ENCODE results near the gene CXCL8. TPM values are rescaled to one million over a fixed set of nuclear protein-coding genes. Genes with fewer than 3 reads are reported as not detected.

CXCL8 gene
- total RNA-seq, 1 donor from 2014 or later, result 0.27 TPM

- Mint-ChIP-seq H3K4me3 (ENCODE audit: unreplicated experiment) (no peak overlapping the region), H3K27me3 (ENCODE audit: low read depth) (peaks cover 35% of the 10 kb centered on the region), H3K36me3 (ENCODE audit: low read depth) (peaks cover 2% of the 10 kb centered on the region), H3K4me1 (ENCODE audit: low read depth) (no peaks in the 10 kb centered on the region), H3K27ac (ENCODE audit: unreplicated experiment) (no peak overlapping the region), H3K9me3 (ENCODE audit: low read depth) (peaks cover 3% of the 10 kb centered on the region)
- no peak for DNase-seq (ENCODE audit: low spot score)
- no peak for TF ChIP-seq CTCF (IDR thresholded peaks at IDR 0.05)
Observed at GRCh38 chr4:73751830-73752229, 11.5 kb downstream of the CXCL8 start.

- TF ChIP-seq CTCF (IDR thresholded peaks at IDR 0.05), result no peak
- no peak for DNase-seq (ENCODE audit: low spot score)
- H3K27ac Mint-ChIP-seq (ENCODE audit: unreplicated experiment), result no peak overlapping the region
- no peak overlapping the region for H3K4me3 Mint-ChIP-seq (ENCODE audit: unreplicated experiment)
- no peaks in the 10 kb centered on the region for H3K4me1 Mint-ChIP-seq (ENCODE audit: low read depth)
- peaks cover 35% of the 10 kb centered on the region for H3K27me3 Mint-ChIP-seq (ENCODE audit: low read depth)
- peaks cover 2% of the 10 kb centered on the region for H3K36me3 Mint-ChIP-seq (ENCODE audit: low read depth)
- H3K9me3 Mint-ChIP-seq (ENCODE audit: low read depth), result peaks cover 3% of the 10 kb centered on the region
Observed at GRCh38 chr4:73752424-73752823, 12.1 kb downstream of the CXCL8 start.

- H3K4me3 Mint-ChIP-seq (ENCODE audit: unreplicated experiment), result no peak overlapping the region
- peaks cover 2% of the 10 kb centered on the region for H3K36me3 Mint-ChIP-seq (ENCODE audit: low read depth)
- no peak for DNase-seq (ENCODE audit: low spot score)
- H3K27me3 Mint-ChIP-seq (ENCODE audit: low read depth), result peaks cover 33% of the 10 kb centered on the region
- TF ChIP-seq CTCF (IDR thresholded peaks at IDR 0.05), result no peak
- H3K4me1 Mint-ChIP-seq (ENCODE audit: low read depth), result no peaks in the 10 kb centered on the region
- no peak overlapping the region for H3K27ac Mint-ChIP-seq (ENCODE audit: unreplicated experiment)
- H3K9me3 Mint-ChIP-seq (ENCODE audit: low read depth), result peaks cover 3% of the 10 kb centered on the region
Observed at GRCh38 chr4:73753215-73753614, 12.8 kb downstream of the CXCL8 start.

- Mint-ChIP-seq H3K27me3 (ENCODE audit: low read depth) (peaks cover 28% of the 10 kb centered on the region), H3K4me3 (ENCODE audit: unreplicated experiment) (no peak overlapping the region), H3K36me3 (ENCODE audit: low read depth) (peaks cover 2% of the 10 kb centered on the region), H3K9me3 (ENCODE audit: low read depth) (peaks cover 3% of the 10 kb centered on the region), H3K27ac (ENCODE audit: unreplicated experiment) (no peak overlapping the region), H3K4me1 (ENCODE audit: low read depth) (no peaks in the 10 kb centered on the region)
- TF ChIP-seq CTCF (IDR thresholded peaks at IDR 0.05), result no peak
- DNase-seq (ENCODE audit: low spot score), result no peak
Observed at GRCh38 chr4:73754934-73755333, 14.6 kb downstream of the CXCL8 start.

GRCh38 chr4:73759357-73759756 is 19.0 kb downstream of the CXCL8 start:
- peaks cover 24% of the 10 kb centered on the region for H3K27me3 Mint-ChIP-seq (ENCODE audit: low read depth)
- no peak for TF ChIP-seq CTCF (IDR thresholded peaks at IDR 0.05)
- no peak for DNase-seq (ENCODE audit: low spot score)
- no peak overlapping the region for H3K27ac Mint-ChIP-seq (ENCODE audit: unreplicated experiment)
- H3K4me1 Mint-ChIP-seq (ENCODE audit: low read depth), result no peaks in the 10 kb centered on the region
- H3K4me3 Mint-ChIP-seq (ENCODE audit: unreplicated experiment), result no peak overlapping the region
- peaks cover 3% of the 10 kb centered on the region for H3K9me3 Mint-ChIP-seq (ENCODE audit: low read depth)
- peaks cover 2% of the 10 kb centered on the region for H3K36me3 Mint-ChIP-seq (ENCODE audit: low read depth)

Measured in chondrocyte (in vitro differentiated cells).